IMR-90 (cell line): Measurements from ENCODE around the gene XRCC3. TPM values are rescaled to one million over a fixed set of nuclear protein-coding genes. Genes with fewer than 3 reads are reported as not detected.

ENCODE experiments used
- CEBPB ChIP-seq: IDR thresholded peaks from 2 replicates; pipeline ENCODE4 v1.6.1; 2012; ENCODE audit warnings: low read depth, low read length, improper control_type of control experiment
- MAZ ChIP-seq: IDR thresholded peaks from 2 replicates; pipeline ENCODE4 v1.6.1; 2012; ENCODE audit warnings: low read depth, mild to moderate bottlenecking, low read length, improper control_type of control experiment, moderate library complexity, borderline replicate concordance
- RCOR1 ChIP-seq: IDR thresholded peaks from 2 replicates; pipeline ENCODE4 v1.6.1; 2012; ENCODE audit warnings: mild to moderate bottlenecking, low read length, improper control_type of control experiment; ENCODE audit not compliant: insufficient replicate concordance
- USF2 ChIP-seq: fragments of 150-350 bp; IDR thresholded peaks from 2 replicates; pipeline ENCODE4 v1.6.1; 2017; ENCODE audit warnings: mild to moderate bottlenecking, antibody characterized with exemption, low read length, low read depth
- polyA plus RNA-seq, 3 experiments: library from polyadenylated mRNA; depleted of rRNA; stranded (reverse); fragments of >200 nt; gene quantifications; 2 replicates each; pipeline ENCODE4 v1.2.3, GENCODE V29; 2012; ENCODE audit warnings: low replicate concordance in 1 of 3
- total RNA-seq: library from RNA; depleted of rRNA; stranded (reverse); fragments of >200 nt; gene quantifications from 2 replicates; pipeline ENCODE4 v1.2.3, GENCODE V29; 2012

XRCC3 gene
- total and polyA plus RNA-seq, 2 of the 4 experiments (the other 2 are of a cell fraction) = 8.1 to 9.5 TPM

GRCh38 chr14:103715052-103716000 is at the start of gene XRCC3, which contains the start of gene ZFYVE21 (continued):
- no peak for TF ChIP-seq RCOR1
- TF ChIP-seq CEBPB = no peak
- TF ChIP-seq USF2 = peak; percentile 91
- TF ChIP-seq MAZ = peak; percentile 81; the same call in 1 of the 2 replicates
